Measurements from ENCODE around the gene MTG2. TPM values are rescaled to one million over a fixed set of nuclear protein-coding genes. Genes with fewer than 3 reads are reported as not detected.

MTG2 gene
- total RNA-seq, 1 donor from 2014 or later: 29.3 TPM

- no peak for TF ChIP-seq CTCF (IDR thresholded peaks at IDR 0.05)
- no peak overlapping the region for H3K4me3 Mint-ChIP-seq (ENCODE audit: unreplicated experiment)
- no peak for DNase-seq (ENCODE audit: extremely low spot score, unreplicated experiment)
- H3K27me3 Mint-ChIP-seq (ENCODE audit: unreplicated experiment): peaks cover 17% of the 10 kb centered on the region
- no peak overlapping the region for H3K27ac Mint-ChIP-seq (ENCODE audit: unreplicated experiment)
- no peaks in the 10 kb centered on the region for H3K4me1 Mint-ChIP-seq (ENCODE audit: unreplicated experiment)
- no peaks in the 10 kb centered on the region for H3K36me3 Mint-ChIP-seq (ENCODE audit: unreplicated experiment)
- no peaks in the 10 kb centered on the region for H3K9me3 Mint-ChIP-seq (ENCODE audit: unreplicated experiment)
Observed at GRCh38 chr20:62229667-62230066, 46.8 kb downstream of the MTG2 start.

- no peak for TF ChIP-seq CTCF (IDR thresholded peaks at IDR 0.05)
- Mint-ChIP-seq H3K4me3 (ENCODE audit: unreplicated experiment) (no peak overlapping the region), H3K4me1 (ENCODE audit: unreplicated experiment) (no peaks in the 10 kb centered on the region), H3K9me3 (ENCODE audit: unreplicated experiment) (no peaks in the 10 kb centered on the region), H3K27ac (ENCODE audit: unreplicated experiment) (no peak overlapping the region), H3K36me3 (ENCODE audit: unreplicated experiment) (no peaks in the 10 kb centered on the region), H3K27me3 (ENCODE audit: unreplicated experiment) (peaks cover 12% of the 10 kb centered on the region)
- no peak for DNase-seq (ENCODE audit: extremely low spot score, unreplicated experiment)
Observed at GRCh38 chr20:62230276-62230675, 47.4 kb downstream of the MTG2 start.

GRCh38 chr20:62230696-62231095 is 47.9 kb downstream of the MTG2 start:
- Mint-ChIP-seq H3K27ac (ENCODE audit: unreplicated experiment) (no peak overlapping the region), H3K4me3 (ENCODE audit: unreplicated experiment) (no peak overlapping the region), H3K9me3 (ENCODE audit: unreplicated experiment) (no peaks in the 10 kb centered on the region), H3K36me3 (ENCODE audit: unreplicated experiment) (no peaks in the 10 kb centered on the region), H3K27me3 (ENCODE audit: unreplicated experiment) (peaks cover 9% of the 10 kb centered on the region), H3K4me1 (ENCODE audit: unreplicated experiment) (no peaks in the 10 kb centered on the region)
- no peak for DNase-seq (ENCODE audit: extremely low spot score, unreplicated experiment)
- TF ChIP-seq CTCF (IDR thresholded peaks at IDR 0.05): no peak

- H3K36me3 Mint-ChIP-seq (ENCODE audit: unreplicated experiment): no peaks in the 10 kb centered on the region
- TF ChIP-seq CTCF (IDR thresholded peaks at IDR 0.05): no peak
- H3K4me3 Mint-ChIP-seq (ENCODE audit: unreplicated experiment): no peak overlapping the region
- no peak overlapping the region for H3K27ac Mint-ChIP-seq (ENCODE audit: unreplicated experiment)
- no peaks in the 10 kb centered on the region for H3K9me3 Mint-ChIP-seq (ENCODE audit: unreplicated experiment)
- no peak for DNase-seq (ENCODE audit: extremely low spot score, unreplicated experiment)
- H3K27me3 Mint-ChIP-seq (ENCODE audit: unreplicated experiment): peaks cover 7% of the 10 kb centered on the region
- H3K4me1 Mint-ChIP-seq (ENCODE audit: unreplicated experiment): no peaks in the 10 kb centered on the region
Observed at GRCh38 chr20:62231292-62231691, 48.5 kb downstream of the MTG2 start.

- no peak for DNase-seq (ENCODE audit: extremely low spot score, unreplicated experiment)
- H3K4me1 Mint-ChIP-seq (ENCODE audit: unreplicated experiment): no peaks in the 10 kb centered on the region
- no peak overlapping the region for H3K4me3 Mint-ChIP-seq (ENCODE audit: unreplicated experiment)
- no peaks in the 10 kb centered on the region for H3K27me3 Mint-ChIP-seq (ENCODE audit: unreplicated experiment)
- H3K9me3 Mint-ChIP-seq (ENCODE audit: unreplicated experiment): no peaks in the 10 kb centered on the region
- H3K27ac Mint-ChIP-seq (ENCODE audit: unreplicated experiment): no peak overlapping the region
- H3K36me3 Mint-ChIP-seq (ENCODE audit: unreplicated experiment): no peaks in the 10 kb centered on the region
- no peak for TF ChIP-seq CTCF (IDR thresholded peaks at IDR 0.05)
Observed at GRCh38 chr20:62232194-62232593, 49.4 kb downstream of the MTG2 start.

All from osteocyte (in vitro differentiated cells).